ENCODE measurements around the gene LTA. TPM values are rescaled to one million over a fixed set of nuclear protein-coding genes. Genes with fewer than 3 reads are reported as not detected.

Gene LTA
- polyA plus RNA-seq, 1 of the 3 experiments (the other 2 are of a cell fraction), result not detected

DNA sequence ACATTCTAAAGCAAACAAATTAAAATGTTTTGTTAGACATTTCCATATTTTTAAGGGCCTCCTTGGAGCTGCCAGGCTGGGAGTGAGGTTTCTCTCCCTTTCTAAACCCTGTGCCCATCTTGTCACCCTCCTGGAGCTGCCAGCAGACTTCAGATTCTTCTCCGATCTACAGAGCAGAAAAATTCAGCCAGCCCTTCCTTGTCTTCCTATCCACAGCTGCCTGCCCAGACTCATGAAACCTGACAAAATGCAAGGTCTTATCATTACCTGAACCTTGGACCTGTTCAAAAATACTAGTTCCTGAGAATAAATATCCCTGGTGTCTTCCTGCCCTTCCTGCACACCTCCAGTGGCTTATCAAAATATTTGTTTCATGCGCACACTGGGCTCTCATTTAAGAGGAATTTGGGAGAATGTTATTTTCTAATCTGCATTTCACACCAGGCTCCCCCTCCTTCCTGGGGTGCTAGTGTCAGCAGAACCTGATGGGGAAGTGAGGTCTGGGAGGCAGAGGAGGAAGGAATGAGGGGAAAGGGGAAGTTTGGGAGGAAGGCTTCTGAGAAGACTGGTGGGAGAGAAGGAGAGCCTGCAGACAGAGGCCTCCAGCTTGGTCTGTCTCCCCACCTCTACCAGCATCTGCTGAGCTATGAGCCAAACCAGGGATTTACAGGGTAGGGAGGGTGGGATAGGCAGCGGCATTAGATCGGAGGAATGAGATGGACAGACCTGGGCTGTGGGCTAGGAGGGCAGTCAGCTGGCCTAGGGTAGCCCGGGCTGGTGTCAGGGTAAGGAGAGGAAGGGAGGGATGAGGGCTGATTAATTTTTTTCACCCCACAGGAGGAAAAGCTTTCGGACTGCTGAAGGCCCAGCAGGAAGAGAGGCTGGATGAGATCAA, 42.8 kb downstream of the LTA start, which contains the start of gene AIF1:
AIF1 (plus strand) TSS at position 551 of the 895 bp plus-strand sequence; CDS start at position 647, 96 bp downstream.
- Histone ChIP-seq H3K4me3 (ENCODE audit: low read depth in 2 of 2, low read length in 1 of 2) (no peak within 1 kb of the TSS), H3K9me3 (no peaks in the 10 kb centered on the region), H3K36me3 (replicated peaks in 1 of 2; ENCODE audit: control insufficient read depth in 1 of 2, insufficient read depth in 2 of 2, low read length in 1 of 2) (no peaks in the 10 kb centered on the region), H3K9ac (no peak within 1 kb of the TSS), H3K27ac (ENCODE audit: low read depth in 2 of 2, low read length in 1 of 2) (no peak within 1 kb of the TSS), H3K4me1 (ENCODE audit: control insufficient read depth in 1 of 2, insufficient read depth in 2 of 2, low read depth in 1 of 2, low read length in 1 of 2) (no peaks in the 10 kb centered on the region; a peak in 1 of 4 replicates), H3K27me3 (ENCODE audit: insufficient read depth) (no peaks in the 10 kb centered on the region), H4K20me1 (ENCODE audit: insufficient read depth) (no peaks in the 10 kb centered on the region), H3K4me2 (no peak within 1 kb of the TSS), H3K9me2 (no peaks in the 10 kb centered on the region), H3K79me2 (ENCODE audit: insufficient read depth) (no peaks in the 10 kb centered on the region), H2AFZ (ENCODE audit: low read depth) (no peak within 1 kb of the TSS), H3F3A (replicated peaks; ENCODE audit: insufficient read depth) (peaks cover 11% of the 10 kb centered on the region)
- no peak for DNase-seq
- CTCF ChIA-PET, result interaction anchor here (1.1 to 7.0 kb wide), 2 partner anchors 11 to 17 kb away, joined by 3 to 35 read pairs; no protein-coding TSS in a partner anchor
- TF ChIP-seq, protein P1, sequence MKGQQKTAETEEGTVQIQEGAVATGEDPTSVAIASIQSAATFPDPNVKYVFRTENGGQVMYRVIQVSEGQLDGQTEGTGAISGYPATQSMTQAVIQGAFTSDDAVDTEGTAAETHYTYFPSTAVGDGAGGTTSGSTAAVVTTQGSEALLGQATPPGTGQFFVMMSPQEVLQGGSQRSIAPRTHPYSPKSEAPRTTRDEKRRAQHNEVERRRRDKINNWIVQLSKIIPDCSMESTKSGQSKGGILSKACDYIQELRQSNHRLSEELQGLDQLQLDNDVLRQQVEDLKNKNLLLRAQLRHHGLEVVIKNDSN (IDR thresholded peaks at IDR 0.05; ENCODE audit: borderline replicate concordance, low read depth), result no peak
- TF ChIP-seq POLR2AphosphoS5 (IDR thresholded peaks at IDR 0.05; ENCODE audit: low read depth, low read length) (no peak), FOXJ3 (CRISPR knock-in tag; IDR thresholded peaks at IDR 0.05) (no peak)
- WGBS (ENCODE audit: low lambda C conversion rate), result 87% methylated on average over 6 of the region's 6 CpGs
- POLR2A ChIA-PET, result no interaction called here

DNA sequence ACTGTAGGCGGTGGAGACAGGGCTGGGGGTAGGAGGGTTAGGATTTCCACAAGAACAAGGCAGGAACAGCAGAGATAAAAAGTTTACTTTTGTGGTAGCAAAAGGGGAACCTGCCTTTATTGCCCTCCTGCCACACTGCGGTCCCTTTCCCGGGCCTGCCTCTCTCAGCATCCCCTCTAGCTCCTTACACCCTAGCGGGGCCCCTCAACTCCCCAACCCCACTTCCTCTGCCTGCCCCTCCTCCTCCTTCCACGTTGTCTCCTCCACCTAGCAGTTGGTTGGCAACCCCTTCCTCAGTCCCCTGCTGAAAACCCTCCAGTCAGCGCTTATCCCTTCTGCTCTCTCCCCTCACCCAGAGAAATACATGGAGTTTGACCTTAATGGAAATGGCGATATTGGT, 43.7 kb downstream of the LTA start:
- no peaks in the 10 kb centered on the region for H3K9me2 ChIP-seq
- peaks cover 2% of the 10 kb centered on the region for H3K79me2 ChIP-seq (ENCODE audit: insufficient read depth)
- no peaks in the 10 kb centered on the region for H3K9me3 ChIP-seq
- POLR2A ChIA-PET, result no interaction called here
- TF ChIP-seq NFIC (IDR thresholded peaks at IDR 0.05; ENCODE audit: borderline replicate concordance) (no peak), GATA2 (CRISPR knock-in tag; IDR thresholded peaks at IDR 0.05) (no peak), NRF1 (IDR thresholded peaks at IDR 0.05; ENCODE audit: low read depth, low read length) (no peak), MEF2A (IDR thresholded peaks at IDR 0.05; ENCODE audit: borderline replicate concordance, low read depth) (no peak), TCF12 (IDR thresholded peaks at IDR 0.05) (no peak), ELF1 (IDR thresholded peaks at IDR 0.05) (no peak), EP300 (IDR thresholded peaks at IDR 0.05; ENCODE audit: borderline replicate concordance in 1 of 2, low read depth in 1 of 2, low read length in 1 of 2) (no peak), JUND (IDR thresholded peaks at IDR 0.05) (no peak), EZH2phosphoT487 (IDR thresholded peaks at IDR 0.05; ENCODE audit: borderline replicate concordance, low read depth) (no peak), FOXM1 (IDR thresholded peaks at IDR 0.05; ENCODE audit: low read depth) (no peak), GABPA (IDR thresholded peaks at IDR 0.05; ENCODE audit: low read depth) (no peak), CHD2 (IDR thresholded peaks at IDR 0.05; ENCODE audit: low read length, partially characterized antibody) (no peak), RFX5 (IDR thresholded peaks at IDR 0.05; ENCODE audit: low read length) (no peak)
- TF ChIP-seq, protein P2, sequence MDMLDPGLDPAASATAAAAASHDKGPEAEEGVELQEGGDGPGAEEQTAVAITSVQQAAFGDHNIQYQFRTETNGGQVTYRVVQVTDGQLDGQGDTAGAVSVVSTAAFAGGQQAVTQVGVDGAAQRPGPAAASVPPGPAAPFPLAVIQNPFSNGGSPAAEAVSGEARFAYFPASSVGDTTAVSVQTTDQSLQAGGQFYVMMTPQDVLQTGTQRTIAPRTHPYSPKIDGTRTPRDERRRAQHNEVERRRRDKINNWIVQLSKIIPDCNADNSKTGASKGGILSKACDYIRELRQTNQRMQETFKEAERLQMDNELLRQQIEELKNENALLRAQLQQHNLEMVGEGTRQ (IDR thresholded peaks at IDR 0.05; ENCODE audit: borderline replicate concordance, low read depth, low read length), result no peak
- TF ChIP-seq, protein P3, sequence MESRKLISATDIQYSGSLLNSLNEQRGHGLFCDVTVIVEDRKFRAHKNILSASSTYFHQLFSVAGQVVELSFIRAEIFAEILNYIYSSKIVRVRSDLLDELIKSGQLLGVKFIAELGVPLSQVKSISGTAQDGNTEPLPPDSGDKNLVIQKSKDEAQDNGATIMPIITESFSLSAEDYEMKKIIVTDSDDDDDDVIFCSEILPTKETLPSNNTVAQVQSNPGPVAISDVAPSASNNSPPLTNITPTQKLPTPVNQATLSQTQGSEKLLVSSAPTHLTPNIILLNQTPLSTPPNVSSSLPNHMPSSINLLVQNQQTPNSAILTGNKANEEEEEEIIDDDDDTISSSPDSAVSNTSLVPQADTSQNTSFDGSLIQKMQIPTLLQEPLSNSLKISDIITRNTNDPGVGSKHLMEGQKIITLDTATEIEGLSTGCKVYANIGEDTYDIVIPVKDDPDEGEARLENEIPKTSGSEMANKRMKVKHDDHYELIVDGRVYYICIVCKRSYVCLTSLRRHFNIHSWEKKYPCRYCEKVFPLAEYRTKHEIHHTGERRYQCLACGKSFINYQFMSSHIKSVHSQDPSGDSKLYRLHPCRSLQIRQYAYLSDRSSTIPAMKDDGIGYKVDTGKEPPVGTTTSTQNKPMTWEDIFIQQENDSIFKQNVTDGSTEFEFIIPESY (IDR thresholded peaks at IDR 0.05; ENCODE audit: borderline replicate concordance, low read depth), result no peak
- TF ChIP-seq, protein P1 (IDR thresholded peaks at IDR 0.05; ENCODE audit: borderline replicate concordance, low read depth), result no peak
- TF ChIP-seq, protein P4, sequence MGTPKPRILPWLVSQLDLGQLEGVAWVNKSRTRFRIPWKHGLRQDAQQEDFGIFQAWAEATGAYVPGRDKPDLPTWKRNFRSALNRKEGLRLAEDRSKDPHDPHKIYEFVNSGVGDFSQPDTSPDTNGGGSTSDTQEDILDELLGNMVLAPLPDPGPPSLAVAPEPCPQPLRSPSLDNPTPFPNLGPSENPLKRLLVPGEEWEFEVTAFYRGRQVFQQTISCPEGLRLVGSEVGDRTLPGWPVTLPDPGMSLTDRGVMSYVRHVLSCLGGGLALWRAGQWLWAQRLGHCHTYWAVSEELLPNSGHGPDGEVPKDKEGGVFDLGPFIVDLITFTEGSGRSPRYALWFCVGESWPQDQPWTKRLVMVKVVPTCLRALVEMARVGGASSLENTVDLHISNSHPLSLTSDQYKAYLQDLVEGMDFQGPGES (IDR thresholded peaks at IDR 0.05; ENCODE audit: low read depth, low read length), result no peak
- H3K36me3 ChIP-seq (replicated peaks in 1 of 2; ENCODE audit: control insufficient read depth in 1 of 2, insufficient read depth in 2 of 2, low read length in 1 of 2), result no peaks in the 10 kb centered on the region
- WGBS (ENCODE audit: low lambda C conversion rate), result 83% methylated on average over 7 of the region's 7 CpGs
- H3K27ac ChIP-seq (ENCODE audit: low read depth in 2 of 2, low read length in 1 of 2), result no peak overlapping the region
- H4K20me1 ChIP-seq (ENCODE audit: insufficient read depth), result no peaks in the 10 kb centered on the region
- no peaks in the 10 kb centered on the region for H3K27me3 ChIP-seq (ENCODE audit: insufficient read depth)
- CTCF ChIA-PET, result interaction anchor here (1.1 to 7.0 kb wide), 2 partner anchors 12 to 18 kb away, joined by 3 to 35 read pairs; no protein-coding TSS in a partner anchor
- no peaks in the 10 kb centered on the region for H3K4me1 ChIP-seq (ENCODE audit: control insufficient read depth in 1 of 2, insufficient read depth in 2 of 2, low read depth in 1 of 2, low read length in 1 of 2)
- H3K4me3 ChIP-seq (ENCODE audit: low read depth in 2 of 2, low read length in 1 of 2), result no peak overlapping the region
- H3K4me2 ChIP-seq, result no peak overlapping the region
- no peak overlapping the region for H3K9ac ChIP-seq
- no peak overlapping the region for H2AFZ ChIP-seq (ENCODE audit: low read depth)
- DNase-seq, result no peak
- H3F3A ChIP-seq (replicated peaks; ENCODE audit: insufficient read depth), result peaks cover 11% of the 10 kb centered on the region
